GM19025 (cell line): ENCODE data around the gene WARS2.

Source experiments
- ATAC-seq: cut with Tn5 transposase; IDR thresholded peaks from one replicate; pipeline ENCODE4 v1.9.1; 2021; ENCODE audit warnings: mild to moderate bottlenecking, low read depth, moderate library complexity; ENCODE audit not compliant: unreplicated experiment

The WARS2 gene

GRCh38 chr1:119038363-119038762, 102.1 kb downstream of the WARS2 start:
- no peak for ATAC-seq

- ATAC-seq, result no peak
These were observed 106.1 kb downstream of the WARS2 start for GRCh38 chr1:119034359-119034758.

- no peak for ATAC-seq
These were observed 107.5 kb downstream of the WARS2 start for GRCh38 chr1:119032986-119033385.

GRCh38 chr1:119027759-119028158, 112.7 kb downstream of the WARS2 start:
- ATAC-seq, result no peak

- no peak for ATAC-seq
These were observed 113.5 kb downstream of the WARS2 start for GRCh38 chr1:119026956-119027355.

- ATAC-seq, result no peak
These were observed 124.9 kb downstream of the WARS2 start for GRCh38 chr1:119015547-119015946.

- ATAC-seq, result no peak
These were observed 128.1 kb downstream of the WARS2 start for GRCh38 chr1:119012383-119012782.

- ATAC-seq, result no peak
These were observed 128.7 kb downstream of the WARS2 start for GRCh38 chr1:119011706-119012105.

- ATAC-seq, result no peak
These were observed 129.3 kb downstream of the WARS2 start for GRCh38 chr1:119011116-119011515.

- ATAC-seq, result no peak
These were observed 130.3 kb downstream of the WARS2 start for GRCh38 chr1:119010201-119010600.

GRCh38 chr1:119009312-119009655, 131.2 kb downstream of the WARS2 start:
- ATAC-seq, result no peak

- peak; percentile 61 for ATAC-seq
These were observed 131.8 kb downstream of the WARS2 start for GRCh38 chr1:119008483-119009311.

GRCh38 chr1:119007670-119008482, 132.6 kb downstream of the WARS2 start:
- peak; percentile 19 for ATAC-seq

- ATAC-seq, result no peak
These were observed 133.1 kb downstream of the WARS2 start for GRCh38 chr1:119007339-119007669.

- no peak for ATAC-seq
These were observed 133.8 kb downstream of the WARS2 start for GRCh38 chr1:119006406-119007279.

- no peak for ATAC-seq
These were observed 134.6 kb downstream of the WARS2 start for GRCh38 chr1:119005724-119006405.

GRCh38 chr1:119004781-119005180, 135.7 kb downstream of the WARS2 start:
- no peak for ATAC-seq

- ATAC-seq, result no peak
These were observed 136.3 kb downstream of the WARS2 start for GRCh38 chr1:119004129-119004527.

GRCh38 chr1:119003413-119004128, 136.9 kb downstream of the WARS2 start:
- no peak for ATAC-seq
